ENCODE measurements around the gene PLAC9.

GRCh38 chr10:80185578-80186299, 53.2 kb downstream of the PLAC9 start:
- TF ChIP-seq EP300 (IDR thresholded peaks at IDR 0.05) (no peak), CTCF (IDR thresholded peaks at IDR 0.05) (no peak), POLR2A (IDR thresholded peaks at IDR 0.05) (no peak)
